ENCODE data around the gene HOXB5. TPM values are rescaled to one million over a fixed set of nuclear protein-coding genes. Genes with fewer than 3 reads are reported as not detected.
A peak's percentile ranks its signal among the peaks of the same experiment; 100 is the strongest.

Gene HOXB5
- total RNA-seq, 1 experiment from 2014 or later, result not detected

GRCh38 chr17:48626245-48627117 lies 32.9 kb upstream of the HOXB5 start, which contains the start of gene HOXB9:
Gene HOXB9, minus strand, starts transcription at chr17:48626358. Its CDS starts 89 bp downstream, at chr17:48626269.
- H4K91ac ChIP-seq (ENCODE audit: insufficient read length, low read depth, low read length), result no peak within 1 kb of the TSS
- H3K23ac ChIP-seq (ENCODE audit: insufficient read length, low read depth, low read length), result no peak within 1 kb of the TSS
- Mint-ChIP-seq H3K4me3 (peak within 1 kb of the TSS; percentile 25 to 77), H3K4me1 (peaks cover 7 to 12% of the 10 kb centered on the region in 2 experiments), H3K27ac (no peak within 1 kb of the TSS; a peak in 1 of 7 replicates), H3K36me3 (ENCODE audit: insufficient read depth in 1 of 3, low read depth in 3 of 3) (peaks cover 0 to 2% (median 0%) of the 10 kb centered on the region in 3 experiments; a peak in 1 of 7 replicates), H3K27me3 (ENCODE audit: low read depth) (peaks cover 100% of the 10 kb centered on the region), H3K9me3 (peaks cover 3 to 17% of the 10 kb centered on the region in 2 experiments; a peak in 4 of 5 replicates)
- TF ChIP-seq CTCF (conservative IDR thresholded peaks at IDR 0.05), result no peak
- H2BK20ac ChIP-seq (ENCODE audit: low read depth, low read length, poor library complexity, severe bottlenecking), result no peak within 1 kb of the TSS
- H3K4me1 ChIP-seq (ENCODE audit: insufficient read depth, low read length), result no peaks in the 10 kb centered on the region; the same call in 1 of the 2 replicates
- peaks cover 99% of the 10 kb centered on the region for H3K27me3 ChIP-seq (ENCODE audit: insufficient read depth, low read length)
- no peak within 1 kb of the TSS for H4K8ac ChIP-seq (replicated peaks; ENCODE audit: insufficient read length, low read depth, low read length)
- peak; percentile 78 for DNase-seq
- no peak within 1 kb of the TSS for H3K4ac ChIP-seq (ENCODE audit: low read depth, low read length)
- H2BK15ac ChIP-seq (ENCODE audit: low read depth, low read length), result no peak within 1 kb of the TSS
- no peak within 1 kb of the TSS for H4K5ac ChIP-seq (ENCODE audit: insufficient read length, low read depth, low read length)
- peaks cover 5% of the 10 kb centered on the region for H3K23me2 ChIP-seq (ENCODE audit: insufficient read length, low read depth, low read length, poor library complexity, severe bottlenecking)
- no peaks in the 10 kb centered on the region for H3K9me3 ChIP-seq (ENCODE audit: control insufficient read depth, low read depth, low read length)
- no peak within 1 kb of the TSS for H2AFZ ChIP-seq (ENCODE audit: low read length)
- no peak within 1 kb of the TSS for H2AK5ac ChIP-seq (ENCODE audit: insufficient read length, low read length)
- H2BK12ac ChIP-seq (ENCODE audit: insufficient read length, low read depth, low read length), result no peak within 1 kb of the TSS
- no peak within 1 kb of the TSS for H3K56ac ChIP-seq (ENCODE audit: insufficient read length, low read depth, low read length)
- no peak within 1 kb of the TSS for H2BK120ac ChIP-seq (ENCODE audit: low read depth, low read length, poor library complexity, severe bottlenecking)
- H3K27ac ChIP-seq (ENCODE audit: insufficient read length, low read depth, low read length), result no peak within 1 kb of the TSS
- H3K14ac ChIP-seq (ENCODE audit: insufficient read depth, low read length), result no peak within 1 kb of the TSS
- no peaks in the 10 kb centered on the region for H4K20me1 ChIP-seq (ENCODE audit: control insufficient read depth, insufficient read depth, insufficient read length)
- no peak within 1 kb of the TSS for H3T11ph ChIP-seq (ENCODE audit: low read length)
- H3K9ac ChIP-seq (ENCODE audit: extremely low read depth, insufficient read length, low read length), result no peak within 1 kb of the TSS
- no peaks in the 10 kb centered on the region for H3K79me2 ChIP-seq (ENCODE audit: insufficient read depth, low read length)
- H3K4me2 ChIP-seq (ENCODE audit: insufficient read depth, insufficient read length, low read length), result no peak within 1 kb of the TSS
- no peak within 1 kb of the TSS for H2BK5ac ChIP-seq (ENCODE audit: insufficient read length, low read length)
- WGBS (ENCODE audit: extremely low coverage, insufficient read length, low lambda C conversion rate), result no CpG with 5 or more reads among the region's 50 CpGs
- H3K79me1 ChIP-seq (ENCODE audit: insufficient read depth, low read depth, low read length, poor library complexity, severe bottlenecking), result no peaks in the 10 kb centered on the region
- no peak within 1 kb of the TSS for H3K18ac ChIP-seq (ENCODE audit: insufficient read length, low read depth, low read length)
